GM23338 (cell line): ENCODE data around the gene NCKIPSD. TPM values are rescaled to one million over a fixed set of nuclear protein-coding genes. Genes with fewer than 3 reads are reported as not detected.

ENCODE experiments used
- ATAC-seq: fragments of 200-7000 bp; cut with Tn5 transposase; 3 replicates; pipeline ENCODE4 v1.9.1; 2020
- DNase-seq: peaks from one replicate; pipeline ENCODE4 v3.0.0-alpha.2; 2015; ENCODE audit warnings: low spot score
- H2AFZ ChIP-seq: fragments of 200-600 bp; sonication (generic); 2 replicates; pipeline ENCODE4 v1.8.0; 2016; ENCODE audit warnings: antibody characterized with exemption, mild to moderate bottlenecking, moderate library complexity
- H3F3A ChIP-seq: fragments of 200-600 bp; sonication (generic); replicated peaks from 2 replicates; pipeline ENCODE4 v1.8.0; 2017; ENCODE audit warnings: antibody characterized with exemption, mixed run types, low read depth
- H3K27ac ChIP-seq: fragments of 200-600 bp; sonication (generic); 2 replicates; pipeline ENCODE4 v1.6.1; 2016; ENCODE audit warnings: low read depth
- H3K27me3 ChIP-seq: fragments of 200-600 bp; sonication (generic); 2 replicates; pipeline ENCODE4 v1.8.0; 2016; ENCODE audit warnings: mild to moderate bottlenecking, mixed run types, moderate library complexity; ENCODE audit not compliant: insufficient read depth
- H3K36me3 ChIP-seq: fragments of 200-600 bp; sonication (generic); 2 replicates; pipeline ENCODE4 v1.8.0; 2016; ENCODE audit warnings: mild to moderate bottlenecking; ENCODE audit not compliant: insufficient read depth
- H3K4me1 ChIP-seq: fragments of 200-600 bp; sonication (generic); 2 replicates; pipeline ENCODE4 v1.8.0; 2016; ENCODE audit warnings: mild to moderate bottlenecking, moderate library complexity; ENCODE audit not compliant: insufficient read depth
- H3K4me2 ChIP-seq: fragments of 200-600 bp; sonication (generic); 2 replicates; pipeline ENCODE4 v1.7.1; 2017; ENCODE audit warnings: mixed run types
- H3K4me3 ChIP-seq: fragments of 200-600 bp; sonication (generic); 2 replicates; pipeline ENCODE4 v1.6.1; 2016; ENCODE audit warnings: mixed run types
- H3K79me2 ChIP-seq: fragments of 200-600 bp; sonication (generic); replicated peaks from 2 replicates; pipeline ENCODE4 v1.8.0; 2017; ENCODE audit warnings: mild to moderate bottlenecking; ENCODE audit not compliant: insufficient read depth
- H3K9me2 ChIP-seq: fragments of 200-600 bp; sonication (generic); 2 replicates; pipeline ENCODE4 v1.8.0; 2017; ENCODE audit not compliant: insufficient read depth
- H4K20me1 ChIP-seq: fragments of 200-600 bp; sonication (generic); replicated peaks from 2 replicates; pipeline ENCODE4 v1.8.0; 2017; ENCODE audit warnings: mild to moderate bottlenecking; ENCODE audit not compliant: insufficient read depth
- H3K27ac Mint-ChIP-seq: 2 replicates; pipeline ENCODE4 v1.8.0; 2020; ENCODE audit warnings: inconsistent platforms, mild to moderate bottlenecking, moderate library complexity, mixed read lengths
- H3K27me3 Mint-ChIP-seq: 3 replicates; pipeline ENCODE4 v1.8.0; 2022; ENCODE audit warnings: low read depth, mild to moderate bottlenecking, moderate library complexity, mixed read lengths, inconsistent platforms; ENCODE audit not compliant: insufficient read depth, poor library complexity
- H3K36me3 Mint-ChIP-seq: 3 replicates; pipeline ENCODE4 v1.8.0; 2021; ENCODE audit warnings: low read depth, mild to moderate bottlenecking, inconsistent platforms, moderate library complexity, mixed read lengths
- H3K4me1 Mint-ChIP-seq: 3 replicates; pipeline ENCODE4 v1.8.0; 2020; ENCODE audit warnings: mild to moderate bottlenecking, inconsistent platforms, mixed read lengths
- H3K4me3 Mint-ChIP-seq: 3 replicates; pipeline ENCODE4 v1.8.0; 2021; ENCODE audit warnings: moderate library complexity, mild to moderate bottlenecking, inconsistent platforms, mixed read lengths
- H3K9me3 Mint-ChIP-seq: 3 replicates; pipeline ENCODE4 v1.8.0; 2020; ENCODE audit warnings: moderate library complexity, mild to moderate bottlenecking, inconsistent platforms, mixed read lengths
- CREB1 ChIP-seq: fragments of 250-450 bp; sonication (Bioruptor Pico); IDR thresholded peaks from 2 replicates; pipeline ENCODE4 v1.5.0; 2020; ENCODE audit warnings: low read depth, mild to moderate bottlenecking, moderate library complexity
- ETS1 ChIP-seq: IDR thresholded peaks from 2 replicates; pipeline ENCODE4 v1.6.1; 2016; ENCODE audit warnings: antibody characterized with exemption
- EZH2 ChIP-seq: fragments of 200-600 bp; sonication (generic); IDR thresholded peaks from one replicate; pipeline ENCODE4 v1.8.0; 2017; ENCODE audit warnings: antibody characterized with exemption, mild to moderate bottlenecking, low read depth; ENCODE audit not compliant: unreplicated experiment
- EZH2phosphoT487 ChIP-seq: fragments of 200-600 bp; sonication (generic); IDR thresholded peaks from one replicate; pipeline ENCODE4 v1.8.1; 2018; ENCODE audit warnings: antibody characterized with exemption; ENCODE audit not compliant: unreplicated experiment
- NANOG ChIP-seq: IDR thresholded peaks from 2 replicates; pipeline ENCODE4 v1.6.1; 2016; ENCODE audit warnings: antibody characterized with exemption, borderline replicate concordance
- POLR2AphosphoS5 ChIP-seq: IDR thresholded peaks from 2 replicates; pipeline ENCODE4 v1.6.1; 2016; ENCODE audit warnings: antibody characterized with exemption, low read depth
- REST ChIP-seq: IDR thresholded peaks from one replicate; pipeline ENCODE4 v1.6.1; 2018; ENCODE audit warnings: antibody characterized with exemption; ENCODE audit not compliant: unreplicated experiment
- ZNF331 ChIP-seq: fragments of 250-450 bp; sonication (Bioruptor Pico); IDR thresholded peaks from 2 replicates; pipeline ENCODE4 v1.5.0; 2020; ENCODE audit warnings: low read depth, mild to moderate bottlenecking, moderate library complexity
- polyA plus RNA-seq: library from polyadenylated mRNA; unstranded; fragments of >200 nt; fragmentation: Nextera tagmentation; extraction: Ambion mirVana; gene quantifications from 2 replicates; pipeline ENCODE4 v1.2.1, GENCODE V29; 2016
- total RNA-seq: library from RNA; depleted of rRNA; stranded (reverse); fragments of >200 nt; shearing (Covaris generic); gene quantifications from 2 replicates; pipeline ENCODE4 v1.2.3, GENCODE V29; 2014
- TF ChIP-seq, protein P1 (sequence below), 2 experiments: fragments of 200-600 bp in 1 of 2; sonication (generic) in 1 of 2; conservative IDR thresholded peaks; 2 replicates each; pipeline versions ENCODE4 v1.5.1 to v1.6.1; 2016 to 2017; ENCODE audit warnings: antibody characterized with exemption in 2 of 2, low read depth in 2 of 2, mild to moderate bottlenecking in 2 of 2, moderate library complexity in 1 of 2

The NCKIPSD gene
- total and polyA plus RNA-seq, 2 experiments from 2014 or later, result 15.1 to 45.1 TPM

DNA sequence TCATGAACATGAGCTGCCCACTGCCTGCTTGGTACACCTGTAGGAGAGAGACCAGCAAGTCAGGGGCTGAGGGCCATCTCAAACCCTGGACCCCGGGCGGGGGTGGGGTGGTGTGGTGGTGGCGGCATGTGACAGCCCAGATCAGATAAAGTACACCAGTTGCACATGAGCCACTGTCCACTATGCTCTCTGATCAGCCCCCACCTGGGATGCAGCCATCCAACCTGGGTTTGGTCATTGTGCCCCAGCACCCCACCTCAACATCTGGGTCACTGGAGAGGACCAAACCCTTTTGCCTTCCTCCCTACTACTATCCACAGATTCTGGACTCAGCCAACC lies 3.0 kb upstream of the NCKIPSD start (continued):
- TF ChIP-seq NANOG, result no peak
- no peak for TF ChIP-seq REST
- no peak for TF ChIP-seq ETS1
- TF ChIP-seq POLR2AphosphoS5, result no peak
- TF ChIP-seq CREB1, result no peak
- no peak for TF ChIP-seq ZNF331 (CRISPR knock-in tag)
- TF ChIP-seq EZH2, result no peak

- peaks cover 47% of the 10 kb centered on the region for H3K36me3 ChIP-seq
- no peak for ATAC-seq
- TF ChIP-seq NANOG (no peak), ETS1 (no peak), REST (no peak), EZH2phosphoT487 (no peak)
- TF ChIP-seq, protein P1, sequence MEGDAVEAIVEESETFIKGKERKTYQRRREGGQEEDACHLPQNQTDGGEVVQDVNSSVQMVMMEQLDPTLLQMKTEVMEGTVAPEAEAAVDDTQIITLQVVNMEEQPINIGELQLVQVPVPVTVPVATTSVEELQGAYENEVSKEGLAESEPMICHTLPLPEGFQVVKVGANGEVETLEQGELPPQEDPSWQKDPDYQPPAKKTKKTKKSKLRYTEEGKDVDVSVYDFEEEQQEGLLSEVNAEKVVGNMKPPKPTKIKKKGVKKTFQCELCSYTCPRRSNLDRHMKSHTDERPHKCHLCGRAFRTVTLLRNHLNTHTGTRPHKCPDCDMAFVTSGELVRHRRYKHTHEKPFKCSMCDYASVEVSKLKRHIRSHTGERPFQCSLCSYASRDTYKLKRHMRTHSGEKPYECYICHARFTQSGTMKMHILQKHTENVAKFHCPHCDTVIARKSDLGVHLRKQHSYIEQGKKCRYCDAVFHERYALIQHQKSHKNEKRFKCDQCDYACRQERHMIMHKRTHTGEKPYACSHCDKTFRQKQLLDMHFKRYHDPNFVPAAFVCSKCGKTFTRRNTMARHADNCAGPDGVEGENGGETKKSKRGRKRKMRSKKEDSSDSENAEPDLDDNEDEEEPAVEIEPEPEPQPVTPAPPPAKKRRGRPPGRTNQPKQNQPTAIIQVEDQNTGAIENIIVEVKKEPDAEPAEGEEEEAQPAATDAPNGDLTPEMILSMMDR (conservative IDR thresholded peaks at IDR 0.05; ENCODE audit: low read depth in 2 of 2), result no peak
Observed at GRCh38 chr3:48688032-48688736, 2.5 kb upstream of the NCKIPSD start.

More at GRCh38 chr3:48688032-48688736, 2.5 kb upstream of the NCKIPSD start:
- H3K4me3 ChIP-seq, result no peak overlapping the region
- no peak overlapping the region for H3K27ac Mint-ChIP-seq
- H4K20me1 ChIP-seq, result peaks cover 43% of the 10 kb centered on the region
- H2AFZ ChIP-seq, result no peak overlapping the region
- H3K36me3 Mint-ChIP-seq, result peaks cover 59% of the 10 kb centered on the region
- no peak for DNase-seq
- no peak overlapping the region for H3K4me3 Mint-ChIP-seq
- no peak overlapping the region for H3K4me2 ChIP-seq
- no peaks in the 10 kb centered on the region for H3K9me3 Mint-ChIP-seq
- H3F3A ChIP-seq, result peaks cover 50% of the 10 kb centered on the region
- H3K4me1 Mint-ChIP-seq, result peaks cover 17% of the 10 kb centered on the region
- no peaks in the 10 kb centered on the region for H3K27me3 ChIP-seq
- H3K4me1 ChIP-seq, result peaks cover 7% of the 10 kb centered on the region
- peaks cover 6% of the 10 kb centered on the region for H3K27me3 Mint-ChIP-seq
- peaks cover 23% of the 10 kb centered on the region for H3K79me2 ChIP-seq
- H3K27ac ChIP-seq, result no peak overlapping the region
- no peaks in the 10 kb centered on the region for H3K9me2 ChIP-seq
